Measurements from ENCODE around the gene CCDC148. TPM values are rescaled to one million over a fixed set of nuclear protein-coding genes. Genes with fewer than 3 reads are reported as not detected.
"Not testable (repeated sequence)": the region's sequence is repeated elsewhere in the genome, so short reads cannot be mapped to it uniquely, and the experiment has no call there.

Gene CCDC148
- total RNA-seq, 4 donors from 2014 or later = 0.55 to 1.6 TPM; not detected in 2

DNA sequence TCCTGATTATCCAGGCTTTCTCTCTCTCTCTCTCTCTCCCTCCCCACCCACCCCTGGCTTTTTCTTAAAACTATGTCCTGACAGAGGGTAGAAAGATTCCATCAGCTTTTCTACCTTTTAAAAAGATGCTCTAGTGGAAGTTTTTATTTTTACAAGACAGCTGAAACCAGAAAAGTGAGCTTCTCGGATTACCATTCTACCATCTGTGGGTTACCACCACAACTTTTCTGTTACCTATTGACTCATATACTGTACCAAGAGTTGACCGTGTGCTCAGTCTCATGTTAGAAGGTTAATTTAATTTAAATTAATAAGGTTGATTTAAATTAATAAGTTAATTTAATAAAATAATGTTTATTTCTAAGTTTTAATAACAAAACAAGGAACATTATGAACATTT is 217.3 kb downstream of the CCDC148 start:
- TF ChIP-seq, protein P1, sequence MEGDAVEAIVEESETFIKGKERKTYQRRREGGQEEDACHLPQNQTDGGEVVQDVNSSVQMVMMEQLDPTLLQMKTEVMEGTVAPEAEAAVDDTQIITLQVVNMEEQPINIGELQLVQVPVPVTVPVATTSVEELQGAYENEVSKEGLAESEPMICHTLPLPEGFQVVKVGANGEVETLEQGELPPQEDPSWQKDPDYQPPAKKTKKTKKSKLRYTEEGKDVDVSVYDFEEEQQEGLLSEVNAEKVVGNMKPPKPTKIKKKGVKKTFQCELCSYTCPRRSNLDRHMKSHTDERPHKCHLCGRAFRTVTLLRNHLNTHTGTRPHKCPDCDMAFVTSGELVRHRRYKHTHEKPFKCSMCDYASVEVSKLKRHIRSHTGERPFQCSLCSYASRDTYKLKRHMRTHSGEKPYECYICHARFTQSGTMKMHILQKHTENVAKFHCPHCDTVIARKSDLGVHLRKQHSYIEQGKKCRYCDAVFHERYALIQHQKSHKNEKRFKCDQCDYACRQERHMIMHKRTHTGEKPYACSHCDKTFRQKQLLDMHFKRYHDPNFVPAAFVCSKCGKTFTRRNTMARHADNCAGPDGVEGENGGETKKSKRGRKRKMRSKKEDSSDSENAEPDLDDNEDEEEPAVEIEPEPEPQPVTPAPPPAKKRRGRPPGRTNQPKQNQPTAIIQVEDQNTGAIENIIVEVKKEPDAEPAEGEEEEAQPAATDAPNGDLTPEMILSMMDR (IDR thresholded peaks at IDR 0.05) = no peak
- TF ChIP-seq POLR2A (IDR thresholded peaks at IDR 0.05) = no peak
- whole genome bisulfite sequencing, 2 donors = 74 to 78% methylated on average over 2 of the region's 2 CpGs

DNA sequence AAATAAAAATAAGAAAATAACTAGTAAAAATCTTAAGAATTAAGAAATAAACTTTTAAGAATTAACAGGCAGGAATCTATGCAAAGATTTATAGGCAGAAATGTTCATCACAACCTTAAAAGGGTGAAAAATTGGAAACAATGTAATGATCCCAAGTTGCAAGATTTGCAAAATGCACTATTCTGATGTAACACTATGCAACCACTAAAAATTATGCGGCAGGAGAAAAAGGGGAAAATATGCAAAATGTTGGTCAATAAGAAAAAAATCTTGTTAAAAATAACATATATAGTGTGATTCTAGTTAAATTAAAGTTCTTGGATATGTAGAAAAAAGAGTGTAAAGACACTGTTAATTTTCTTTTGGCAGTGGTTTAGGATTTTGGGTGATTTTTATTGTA is 222.1 kb downstream of the CCDC148 start:
- H3K4me3 ChIP-seq (ENCODE audit: low read depth, poor library complexity, severe bottlenecking) = no peak overlapping the region
- TF ChIP-seq POLR2A (IDR thresholded peaks at IDR 0.05) = no peak
- TF ChIP-seq, protein P1 (IDR thresholded peaks at IDR 0.05) = no peak
- WGBS, 2 donors = 97 to 98% methylated on average over 1 of the region's 1 CpG
- intact Hi-C loops (cut with DNase I; ENCODE audit: low total_unique reads) = no loop called here
- DNase-seq (ENCODE audit: low spot score in 2 of 2) = no peak

More for the DNA sequence above, 217.3 kb downstream of the CCDC148 start:
- intact Hi-C loops (cut with DNase I; ENCODE audit: low total_unique reads) = no loop called here
- no peak for DNase-seq (ENCODE audit: low spot score in 2 of 2)
- no peak overlapping the region for H3K4me3 ChIP-seq (ENCODE audit: low read depth, poor library complexity, severe bottlenecking)

DNA sequence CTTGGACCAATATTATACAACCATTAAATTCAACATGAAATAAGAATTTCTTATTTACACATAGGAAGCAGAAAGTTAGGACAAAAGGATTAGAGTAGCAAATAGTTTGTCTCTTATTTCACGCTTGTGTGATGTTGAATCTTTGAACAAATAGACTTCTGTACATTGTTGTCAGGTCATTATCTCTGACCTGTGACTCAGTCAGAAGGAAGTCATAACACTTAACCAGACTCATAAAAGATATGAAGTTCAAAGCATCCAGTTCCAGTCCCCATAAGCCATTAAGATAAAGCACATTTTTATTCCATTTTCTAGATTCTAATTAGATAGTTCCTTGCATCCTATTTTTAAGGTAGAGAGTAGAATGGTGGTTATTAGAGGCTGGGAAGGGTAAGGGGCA is 224.1 kb downstream of the CCDC148 start:
- TF ChIP-seq POLR2A (IDR thresholded peaks at IDR 0.05) = no peak
- TF ChIP-seq, protein P1 (IDR thresholded peaks at IDR 0.05) = no peak
- intact Hi-C loops (cut with DNase I; ENCODE audit: low total_unique reads) = no loop called here
- no peak for DNase-seq (ENCODE audit: low spot score in 2 of 2)
- no peak overlapping the region for H3K4me3 ChIP-seq (ENCODE audit: low read depth, poor library complexity, severe bottlenecking)
- WGBS, 2 donors = 64 to 67% methylated on average over 1 of the region's 1 CpG

DNA sequence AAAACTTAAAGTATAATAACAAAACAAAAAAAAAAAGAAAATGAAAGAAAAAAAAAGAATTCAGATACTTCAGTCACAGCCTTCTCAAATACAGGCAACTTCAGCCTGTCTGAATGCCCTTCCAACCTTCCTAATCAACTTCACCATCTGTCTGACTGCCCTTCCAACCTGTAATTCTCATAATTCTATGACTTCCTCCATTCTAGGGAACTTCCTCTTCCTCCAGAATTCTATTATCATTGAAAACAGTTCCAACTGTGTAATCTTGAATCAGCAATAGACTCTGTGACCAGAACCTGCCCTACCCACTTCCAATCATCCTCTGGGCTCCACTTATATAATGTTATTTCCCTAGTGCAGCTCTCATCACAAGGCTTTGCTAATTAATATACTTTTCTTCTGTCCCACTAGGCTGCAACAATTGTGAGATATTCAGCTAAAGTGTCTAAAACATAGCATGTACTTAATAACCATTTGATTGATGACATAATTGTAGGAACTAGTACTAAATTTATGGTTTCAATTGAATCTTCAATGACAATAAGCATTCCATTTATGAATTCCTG is 227.5 kb downstream of the CCDC148 start:
- H3K4me3 ChIP-seq (ENCODE audit: low read depth, poor library complexity, severe bottlenecking) = no peak overlapping the region
- no peak for TF ChIP-seq POLR2A (IDR thresholded peaks at IDR 0.05)
- TF ChIP-seq, protein P1 (IDR thresholded peaks at IDR 0.05) = no peak
- no peak for DNase-seq (ENCODE audit: low spot score in 2 of 2)
- intact Hi-C loops (cut with DNase I; ENCODE audit: low total_unique reads) = no loop called here

DNA sequence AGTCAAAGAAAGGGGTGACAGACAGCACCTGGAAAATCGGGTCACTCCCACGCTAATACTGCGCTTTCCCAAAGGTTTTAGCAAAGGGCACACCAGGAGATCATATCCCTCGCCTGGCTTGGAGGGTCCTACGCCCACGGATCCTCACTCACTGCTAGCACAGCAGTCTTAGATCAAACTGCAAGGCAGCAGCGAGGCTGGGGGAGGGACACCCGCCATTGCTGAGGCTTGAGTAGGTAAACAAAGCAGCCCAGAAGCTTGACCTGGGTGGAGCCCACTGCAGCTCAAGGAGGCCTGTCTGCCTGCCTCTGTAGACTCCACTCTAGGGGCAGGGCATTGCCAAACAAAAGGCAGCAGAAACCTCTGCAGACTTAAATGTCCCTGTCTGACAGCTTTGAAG is 233.5 kb downstream of the CCDC148 start:
- WGBS, 2 donors = 90 to 94% methylated on average over 8 of the region's 8 CpGs
- intact Hi-C loops (cut with DNase I; ENCODE audit: low total_unique reads); DNase-seq (ENCODE audit: low spot score in 2 of 2); H3K4me3 ChIP-seq (ENCODE audit: low read depth, poor library complexity, severe bottlenecking): not testable (repeated sequence)

DNA sequence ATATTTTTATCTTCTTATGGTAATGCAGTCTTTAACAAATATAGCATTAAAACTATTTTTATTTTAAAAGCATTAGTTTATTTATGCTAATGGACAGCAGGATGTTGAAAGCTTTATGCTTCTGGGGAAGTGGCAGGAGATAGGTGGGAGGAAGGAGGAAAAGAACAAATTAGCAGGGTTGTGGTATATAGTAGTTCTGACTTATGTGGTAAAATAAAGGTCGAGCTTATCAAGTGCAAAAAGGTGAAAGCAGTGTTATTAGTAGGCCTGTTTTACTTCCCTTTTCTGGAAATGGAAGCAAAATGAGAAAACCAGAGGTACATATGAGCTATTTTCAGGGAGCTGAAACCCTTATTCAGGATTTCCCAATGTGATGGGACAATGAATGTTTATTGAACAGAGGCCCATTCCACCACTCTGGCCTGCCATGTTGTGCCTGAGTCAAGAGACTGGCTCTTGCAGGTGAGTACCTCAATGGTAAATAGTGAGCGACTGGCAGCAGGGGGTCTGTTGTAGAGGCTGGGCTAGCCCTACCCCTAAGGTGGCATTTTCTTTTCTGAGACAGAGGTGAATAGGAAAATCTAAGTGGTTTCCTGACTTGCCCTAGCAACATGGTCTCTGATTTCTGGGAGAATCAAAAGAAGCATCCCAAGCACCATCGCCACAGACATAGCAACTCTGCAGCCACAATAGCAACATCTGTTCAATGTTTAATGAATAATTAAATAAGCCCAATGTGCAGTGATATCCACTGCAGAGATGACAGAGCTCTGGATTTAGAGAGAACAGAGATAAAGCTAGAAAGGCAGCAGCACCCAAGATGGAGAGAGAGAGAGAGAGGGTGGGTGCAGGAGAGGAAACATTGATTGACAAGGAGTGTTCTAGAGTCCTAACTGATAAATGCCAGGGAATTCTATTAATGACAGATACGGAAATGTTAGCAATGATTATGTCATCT is 235.2 kb downstream of the CCDC148 start:
- H3K4me3 ChIP-seq (ENCODE audit: low read depth, poor library complexity, severe bottlenecking) = no peak overlapping the region
- DNase-seq (ENCODE audit: low spot score in 2 of 2) = no peak
- WGBS, 2 donors = 70 to 76% methylated on average over 4 of the region's 4 CpGs
- intact Hi-C loops (cut with DNase I; ENCODE audit: low total_unique reads) = no loop called here
- TF ChIP-seq, protein P1 (IDR thresholded peaks at IDR 0.05) = no peak
- TF ChIP-seq POLR2A (IDR thresholded peaks at IDR 0.05) = no peak
